HS-27A (cell line): ENCODE measurements around the gene POLK.
"Not testable (repeated sequence)": the region's sequence is repeated elsewhere in the genome, so short reads cannot be mapped to it uniquely, and the experiment has no call there.

ENCODE experiments used
- DNase-seq: peaks from one replicate; pipeline ENCODE4 v3.0.0-alpha.2; 2012; ENCODE audit warnings: low read depth, missing footprints

Gene POLK

DNA sequence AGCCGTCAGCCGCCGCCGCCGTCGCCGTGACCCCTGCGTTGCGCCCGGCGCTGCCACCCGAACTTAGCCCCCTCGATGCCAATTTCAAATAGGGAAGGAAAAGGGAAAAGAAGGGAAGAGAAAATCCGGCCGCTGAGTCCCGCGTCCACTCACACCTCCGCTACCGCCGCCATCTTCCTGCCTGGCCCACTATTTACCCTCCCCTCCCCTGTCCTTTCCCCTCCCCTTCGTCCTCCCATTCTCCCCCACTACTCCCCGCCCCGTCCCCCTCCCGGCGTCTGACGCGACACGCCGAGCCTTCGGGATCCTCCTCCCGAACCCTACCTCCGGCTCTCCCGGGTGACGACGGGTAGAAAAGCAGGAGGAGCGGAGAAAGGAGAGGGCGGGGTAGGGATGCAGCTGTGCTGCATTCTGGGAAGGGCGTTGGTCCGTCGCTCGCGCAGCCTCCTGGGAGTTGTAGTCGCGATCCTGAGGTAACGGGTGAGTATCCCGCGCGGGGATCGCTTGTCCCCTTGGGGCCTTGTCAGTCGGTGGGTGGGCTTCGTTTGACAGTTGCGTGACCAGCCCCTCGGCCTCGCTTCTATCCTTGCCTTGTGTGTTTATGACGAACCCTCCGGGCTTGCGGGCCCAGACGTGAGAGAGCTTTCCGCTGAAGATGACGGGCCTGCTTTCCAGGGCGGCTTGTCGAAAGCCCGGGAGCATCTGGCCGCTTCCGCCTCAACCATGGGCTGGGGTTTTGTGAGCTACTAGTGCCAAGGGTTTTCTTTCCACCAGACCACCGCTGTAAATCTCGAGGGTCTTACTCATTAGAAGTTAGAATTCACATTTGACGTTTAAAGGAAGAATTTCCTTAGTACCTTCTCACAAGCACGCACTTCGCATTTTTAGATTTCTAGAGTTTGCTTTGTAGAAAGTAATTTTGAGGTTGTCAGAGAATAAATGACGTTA lies at the start of gene POLK, which contains the start of gene CERT1:
POLK (plus strand) TSS at position 457 of the 948 bp plus-strand sequence.
CERT1 (minus strand) TSS at position 195 of the 948 bp plus-strand sequence. CDS start 422 bp downstream, outside the sequence.
- DNase-seq = peak; percentile 81

GRCh38 chr5:75463726-75464125 lies 48.0 kb upstream of the POLK start:
- no peak for DNase-seq

- no peak for DNase-seq
Observed at GRCh38 chr5:75465480-75465879, 46.2 kb upstream of the POLK start.

DNA sequence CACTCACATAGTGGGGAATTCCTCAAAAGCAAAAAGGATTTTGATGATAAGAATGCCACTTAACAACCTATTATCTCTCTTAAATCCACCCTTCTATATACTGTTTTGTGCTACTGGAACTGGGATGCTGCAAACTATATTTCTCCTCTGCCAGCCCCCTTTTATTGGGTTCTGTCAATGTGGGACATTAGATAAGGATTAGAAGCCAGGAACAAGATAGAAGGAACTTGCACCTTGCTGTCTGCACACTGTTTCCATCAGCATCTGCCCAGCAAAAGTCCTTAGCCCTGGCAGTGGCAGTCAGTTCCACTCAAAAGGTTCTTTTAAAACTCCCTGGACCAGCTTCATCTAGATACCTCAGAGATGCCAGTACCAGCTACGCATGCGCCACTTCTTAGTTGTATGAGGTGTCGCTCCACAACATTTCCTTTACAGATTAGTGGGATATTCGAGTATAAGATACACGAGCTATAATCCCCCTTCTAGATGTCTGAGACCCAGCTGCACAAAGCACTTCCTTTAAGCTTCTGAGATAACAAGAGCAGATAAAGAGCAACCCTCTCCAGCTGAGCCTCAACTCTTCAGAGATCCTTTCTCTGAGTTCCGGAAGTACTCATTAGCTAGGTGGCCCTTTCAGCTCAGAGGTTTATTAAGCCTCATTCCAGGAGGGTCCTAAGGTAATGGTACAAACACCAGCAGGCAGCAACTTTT lies 45.5 kb upstream of the POLK start:
- no peak for DNase-seq

- DNase-seq = no peak
Observed at GRCh38 chr5:75468593-75468992, 43.1 kb upstream of the POLK start.

DNA sequence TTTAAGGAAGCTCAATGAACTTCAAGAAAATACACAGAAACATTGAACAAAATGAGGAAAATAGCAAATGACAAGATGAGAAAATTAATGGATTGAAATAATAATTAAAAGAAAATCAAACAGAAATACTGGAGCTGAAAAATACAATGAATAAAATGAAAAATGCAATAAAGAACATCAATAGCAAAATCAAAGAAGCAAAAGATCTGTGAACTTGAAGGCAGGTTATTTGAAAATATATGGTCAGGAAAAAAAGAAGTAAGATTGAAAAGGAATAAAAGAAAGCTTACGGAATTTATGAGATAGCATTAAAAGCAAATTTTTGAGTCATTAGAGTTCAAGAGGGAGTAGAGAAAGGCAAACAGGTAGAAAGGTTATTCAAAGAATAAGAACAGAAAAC lies 42.7 kb upstream of the POLK start:
- DNase-seq = no peak

DNA sequence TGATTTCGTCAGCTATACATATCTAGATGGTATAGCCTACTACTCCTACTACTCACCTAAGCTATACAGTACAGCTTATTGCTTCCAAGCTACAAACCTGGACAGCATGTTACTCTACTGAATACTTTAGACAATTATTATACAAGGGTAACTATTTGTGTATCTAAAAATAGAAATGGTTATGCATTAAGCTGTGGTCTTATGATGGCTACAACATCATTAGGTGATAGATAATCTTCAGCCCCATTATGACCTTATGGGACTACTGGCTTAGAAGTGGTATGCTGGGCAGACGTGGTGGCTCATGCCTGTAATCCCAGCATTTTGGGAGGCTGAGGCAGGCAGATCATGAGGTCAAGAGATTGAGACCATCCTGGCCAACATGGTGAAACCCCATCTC lies 40.5 kb upstream of the POLK start:
- no peak for DNase-seq

DNA sequence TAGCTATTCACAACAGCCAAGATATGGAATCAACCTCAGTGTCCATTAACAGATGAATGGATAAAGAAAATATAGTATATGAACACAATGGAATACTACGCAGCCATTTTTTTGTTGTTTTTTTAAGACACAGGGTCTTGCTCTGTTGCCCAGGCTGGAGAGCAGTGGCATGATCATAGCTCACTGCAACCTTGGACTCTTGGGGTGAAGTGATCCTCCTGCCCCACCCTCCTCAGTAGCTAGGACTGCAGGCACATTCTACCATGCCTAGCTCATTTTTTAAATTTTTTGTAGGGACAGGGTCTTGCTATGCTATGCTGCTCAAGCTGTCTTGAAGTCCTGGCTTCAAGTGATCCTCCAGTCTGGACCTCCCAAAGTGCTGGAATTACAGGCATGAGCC lies 38.7 kb upstream of the POLK start:
- no peak for DNase-seq

- no peak for DNase-seq
Observed at GRCh38 chr5:75473463-75473862, 38.2 kb upstream of the POLK start.

- no peak for DNase-seq
Observed at GRCh38 chr5:75475364-75475763, 36.3 kb upstream of the POLK start.

- DNase-seq = no peak
Observed at GRCh38 chr5:75481024-75481423, 30.7 kb upstream of the POLK start.

DNA sequence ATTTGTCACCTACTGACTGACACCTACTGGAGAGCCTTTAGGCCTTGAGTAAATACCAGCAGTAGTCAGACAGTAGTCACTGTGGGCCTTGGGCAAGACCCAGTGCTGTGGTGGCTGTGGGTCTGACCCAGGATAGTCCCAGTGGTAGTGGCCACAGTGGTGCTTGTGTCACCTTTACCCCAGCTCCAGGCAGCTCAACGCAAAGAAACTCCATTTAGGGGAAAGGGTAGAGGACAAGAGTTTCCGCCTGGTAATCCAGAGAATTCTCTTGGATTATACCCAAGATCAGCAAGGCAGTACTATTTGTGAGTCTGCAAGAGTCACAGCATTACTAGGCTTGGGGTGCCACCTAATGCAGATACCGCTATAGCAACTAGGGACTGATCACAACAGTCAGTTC lies 29.2 kb upstream of the POLK start:
- no peak for DNase-seq

GRCh38 chr5:75484605-75485004 lies 27.1 kb upstream of the POLK start:
- no peak for DNase-seq

DNA sequence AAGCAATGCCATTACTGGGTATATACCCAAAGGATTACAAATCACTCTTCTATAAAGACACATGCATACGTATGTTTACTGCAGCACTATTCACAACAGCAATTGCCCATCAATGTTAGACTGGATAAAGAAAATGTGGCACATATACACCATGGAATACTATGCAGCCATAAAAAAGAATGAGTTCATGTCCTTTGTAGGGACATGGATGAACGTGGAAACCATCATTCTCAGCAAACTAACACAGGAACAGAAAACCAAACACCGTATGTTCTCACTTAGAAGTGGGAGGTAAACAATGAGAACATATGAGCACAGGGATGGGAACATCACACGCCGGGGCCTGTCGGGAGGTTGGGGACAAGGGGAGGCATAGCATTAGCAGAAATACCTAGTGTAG lies 21.8 kb upstream of the POLK start:
- not testable (repeated sequence) for DNase-seq

GRCh38 chr5:75491621-75492020 lies 20.1 kb upstream of the POLK start:
- DNase-seq = no peak

DNA sequence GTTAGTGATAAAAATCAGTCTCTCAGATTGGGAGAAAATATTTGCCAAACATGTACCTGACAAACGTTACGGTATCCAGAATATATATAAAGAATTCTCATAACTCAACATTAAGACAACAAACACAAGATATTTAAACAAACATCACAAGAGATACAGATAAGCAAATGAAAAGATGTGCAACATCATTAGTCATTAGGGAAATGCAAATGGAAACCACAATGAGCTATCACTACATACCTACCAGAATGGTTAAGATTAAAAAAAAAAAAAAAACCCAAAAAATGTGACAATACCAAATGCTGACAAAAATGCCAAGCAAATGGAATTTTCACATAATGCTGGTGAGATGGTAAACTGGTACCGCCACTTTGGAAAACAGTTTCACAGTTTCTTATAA lies 15.7 kb upstream of the POLK start:
- no peak for DNase-seq

DNA sequence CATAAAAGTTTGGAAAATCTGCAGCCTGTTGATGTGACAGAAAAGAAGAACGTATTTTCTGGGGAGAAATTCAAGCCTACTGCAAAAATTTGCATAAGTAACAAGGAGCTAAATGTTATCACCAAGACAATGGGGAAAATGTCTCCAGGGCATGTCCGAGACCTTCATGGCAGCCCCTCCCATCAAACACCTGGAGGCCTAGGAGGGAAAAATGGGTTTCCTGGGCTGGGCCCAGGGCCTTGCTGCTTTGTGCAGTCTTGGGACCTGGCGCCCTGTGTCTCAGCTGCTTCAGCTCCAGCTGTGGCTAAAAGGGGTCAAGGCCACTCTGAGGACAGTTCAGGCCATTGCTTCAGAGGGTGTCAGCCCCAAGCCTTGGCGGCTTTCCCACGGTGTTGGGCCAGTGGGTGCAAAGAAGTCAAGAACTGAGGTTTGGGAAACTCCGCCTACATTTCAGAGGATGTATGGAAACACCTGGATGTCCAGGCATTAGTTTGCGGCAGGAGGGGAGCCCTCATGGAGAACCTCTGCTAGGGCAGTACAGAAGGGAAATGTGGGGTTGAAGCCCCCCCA lies 13.4 kb upstream of the POLK start:
- no peak for DNase-seq

DNA sequence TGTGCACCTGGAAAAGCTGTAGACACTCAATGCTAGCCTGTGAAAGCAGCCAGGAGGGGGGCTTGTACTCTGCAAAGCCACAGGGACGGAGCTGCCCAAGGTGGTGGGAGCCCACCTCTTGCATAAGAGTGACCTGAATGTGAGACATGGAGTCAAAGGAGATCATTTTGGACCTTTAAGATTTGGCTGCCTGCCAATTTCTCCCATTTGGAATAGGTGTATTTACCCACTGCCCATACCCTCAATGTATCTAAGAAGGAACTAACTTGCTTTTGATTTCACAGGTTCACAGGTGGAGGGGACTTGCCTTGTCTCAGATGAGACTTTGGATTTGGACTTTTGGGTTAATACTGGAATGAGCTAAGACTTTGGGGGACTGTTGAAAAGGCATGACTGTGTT lies 12.8 kb upstream of the POLK start:
- not testable (repeated sequence) for DNase-seq

DNA sequence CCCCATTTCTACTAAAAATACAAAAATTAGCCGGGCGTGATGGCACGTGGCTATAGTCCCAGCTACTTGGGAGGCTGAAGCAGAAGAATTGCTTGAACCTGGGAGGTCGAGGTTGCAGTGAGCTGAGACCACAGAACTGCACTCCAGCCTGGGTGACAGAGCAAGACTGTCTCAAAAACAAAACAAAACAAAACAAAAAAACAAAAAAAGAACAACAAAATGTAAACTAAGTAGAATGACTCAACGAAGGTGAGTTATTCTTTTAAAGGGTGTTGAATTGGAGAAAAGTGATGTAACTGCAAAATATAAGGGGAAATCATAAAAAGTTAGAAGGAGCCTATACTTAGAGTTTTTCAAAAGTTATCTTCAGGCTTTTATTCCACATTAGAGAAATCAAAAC lies 6.6 kb upstream of the POLK start:
- DNase-seq = not testable (repeated sequence)

- no peak for DNase-seq
Observed at GRCh38 chr5:75507841-75508240, 3.9 kb upstream of the POLK start.

- no peak for DNase-seq
Observed at GRCh38 chr5:75509546-75509945, 2.1 kb upstream of the POLK start.

DNA sequence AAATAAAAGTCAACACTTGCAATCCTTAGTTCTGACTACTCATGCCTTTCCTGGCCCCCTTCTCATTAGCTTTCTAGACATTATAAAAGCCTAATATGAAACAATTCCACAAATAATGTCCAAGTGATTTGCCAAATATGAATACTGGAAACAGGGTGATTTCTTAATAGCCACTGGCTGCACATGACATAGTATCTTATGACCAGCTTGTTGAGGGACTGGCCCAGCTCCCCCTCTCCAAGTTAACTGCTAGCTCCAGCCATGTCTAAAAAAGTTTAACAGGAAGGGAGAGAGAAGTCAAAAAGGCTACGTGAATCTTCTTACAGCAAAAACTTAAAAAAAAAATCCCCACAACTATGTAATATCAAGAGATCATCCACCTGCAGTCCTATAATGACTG lies 1.7 kb upstream of the POLK start:
- DNase-seq = no peak

DNA sequence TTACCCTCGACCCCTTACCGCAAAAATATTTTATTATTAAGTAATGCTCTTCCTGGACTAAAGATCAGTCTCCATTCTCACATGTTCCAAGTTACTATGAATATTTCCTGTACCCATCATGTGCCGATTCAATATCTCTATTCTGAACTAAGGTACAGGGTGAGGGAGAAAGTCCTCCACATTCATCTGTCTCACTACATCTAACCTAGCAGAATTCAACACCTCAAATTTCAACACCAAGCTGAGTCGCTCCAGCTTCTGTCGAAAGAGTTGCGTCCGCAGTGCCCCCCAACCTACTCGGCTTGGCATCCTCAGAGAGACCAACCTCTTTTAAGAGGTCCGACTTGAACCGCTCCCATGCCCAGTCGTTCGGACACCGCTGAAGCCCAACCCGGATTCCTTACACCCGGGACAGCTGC lies 1.3 kb upstream of the POLK start:
- DNase-seq = no peak
